Keratinocyte (primary cell): ENCODE results near the gene UTY. TPM values are rescaled to one million over a fixed set of nuclear protein-coding genes. Genes with fewer than 3 reads are reported as not detected.

Source experiments
- DNase-seq: peaks from one replicate; pipeline ENCODE4 v3.0.0-alpha.2; 2011; ENCODE audit warnings: low read depth, missing footprints, low spot score
- FAIRE-seq: peaks from 2 replicates; lab custom pipeline; 2011; peaks lifted over from hg19 to GRCh38; lab: Jason Lieb, UNC
- H2AFZ ChIP-seq: 2 replicates; pipeline ENCODE4 v1.6.0; 2012; ENCODE audit warnings: low read length, control low read depth, inconsistent platforms; ENCODE audit not compliant: control insufficient read depth
- H3K27ac ChIP-seq: 2 replicates; pipeline ENCODE4 v1.5.1; 2011; ENCODE audit warnings: low read length; ENCODE audit not compliant: control insufficient read depth, insufficient read depth
- H3K27me3 ChIP-seq: 3 replicates; pipeline ENCODE4 v1.6.0; 2011; ENCODE audit warnings: low read length; ENCODE audit not compliant: control insufficient read depth, insufficient read depth; ENCODE audit errors: extremely low read depth
- H3K36me3 ChIP-seq, 2 experiments: 2 replicates in 1 of 2; 3 replicates in 1 of 2; pipeline ENCODE4 v1.5.1; 2011; ENCODE audit warnings: low read length in 2 of 2, mild to moderate bottlenecking in 1 of 2; ENCODE audit not compliant: control insufficient read depth in 2 of 2, insufficient read depth in 2 of 2; ENCODE audit errors: extremely low read depth in 1 of 2
- H3K4me1 ChIP-seq: 3 replicates; pipeline ENCODE4 v1.5.1; 2011; ENCODE audit warnings: low read length; ENCODE audit not compliant: control insufficient read depth, insufficient read depth; ENCODE audit errors: extremely low read depth
- H3K4me2 ChIP-seq: 3 replicates; pipeline ENCODE4 v1.6.0; 2011; ENCODE audit warnings: low read depth, low read length; ENCODE audit not compliant: control insufficient read depth, insufficient read depth; ENCODE audit errors: extremely low read depth
- H3K4me3 ChIP-seq, 3 experiments: fragments of 200-600 bp in 1 of 3; sonication (generic) in 1 of 3; 2 replicates in 2 of 3; 3 replicates in 1 of 3; pipeline ENCODE4 v1.5.1; 2011 to 2016; ENCODE audit warnings: low read length in 3 of 3, mild to moderate bottlenecking in 3 of 3, control low read depth in 2 of 3, inconsistent platforms in 1 of 3, low read depth in 1 of 3, mixed read lengths in 1 of 3, mixed run types in 1 of 3, moderate library complexity in 1 of 3; ENCODE audit not compliant: control insufficient read depth in 2 of 3, insufficient read depth in 2 of 3; ENCODE audit errors: extremely low read depth in 1 of 3
- H3K79me2 ChIP-seq: 2 replicates; pipeline ENCODE4 v1.6.0; 2012; ENCODE audit warnings: low read length; ENCODE audit not compliant: control insufficient read depth, insufficient read depth
- H3K9ac ChIP-seq: 3 replicates; pipeline ENCODE4 v1.6.0; 2011; ENCODE audit warnings: low read length; ENCODE audit not compliant: control insufficient read depth, insufficient read depth; ENCODE audit errors: extremely low read depth
- H3K9me1 ChIP-seq: 3 replicates; pipeline ENCODE4 v1.6.0; 2011; ENCODE audit warnings: low read length; ENCODE audit not compliant: control insufficient read depth, insufficient read depth; ENCODE audit errors: extremely low read depth
- H3K9me3 ChIP-seq: 2 replicates; pipeline ENCODE4 v1.5.1; 2012; ENCODE audit warnings: low read depth, low read length; ENCODE audit not compliant: control insufficient read depth
- H4K20me1 ChIP-seq: 3 replicates; pipeline ENCODE4 v1.6.0; 2011; ENCODE audit warnings: low read length; ENCODE audit not compliant: control insufficient read depth, insufficient read depth; ENCODE audit errors: extremely low read depth
- EZH2 ChIP-seq: IDR thresholded peaks from one replicate; pipeline ENCODE4 v1.6.1; 2012; ENCODE audit warnings: inconsistent platforms, mild to moderate bottlenecking, low read length, moderate library complexity
- dilution Hi-C: fragments of 300-500 bp; cut with MboI; formaldehyde crosslinking; loops from one replicate; pipeline ENCODE4 v1.7.0; 2020; ENCODE audit warnings: low sequenced_read_pairs; ENCODE audit not compliant: extremely low pct_ligation_motif_present
- polyA plus RNA-seq, 5 experiments: library from polyadenylated mRNA; depleted of rRNA in 3 of 5; stranded (reverse) in 3 of 5; stranded (forward) in 1 of 5; unstranded in 1 of 5; fragments of >200 nt; gene quantifications; 1 replicate in 1 of 5; 2 replicates in 3 of 5; 3 replicates in 1 of 5; pipeline versions ENCODE4 v1.2.1 to v1.2.3, GENCODE V29; 2011 to 2012; ENCODE audit warnings: missing spikeins in 2 of 5, low read depth in 1 of 5, low replicate concordance in 1 of 5
- TF ChIP-seq, protein P1 (sequence below), 3 experiments: IDR thresholded peaks in 1 of 3; conservative IDR thresholded peaks in 1 of 3; optimal IDR thresholded peaks in 1 of 3; 2 replicates in 2 of 3; 3 replicates in 1 of 3; pipeline versions ENCODE3 to v1.5.1; 2011; ENCODE audit warnings: low read length in 3 of 3, mild to moderate bottlenecking in 3 of 3, moderate library complexity in 2 of 3, control low read depth in 1 of 3, inconsistent platforms in 1 of 3; ENCODE audit not compliant: insufficient read depth in 2 of 3; ENCODE audit errors: extremely low read depth in 1 of 3

Gene UTY
- polyA plus RNA-seq, 1 donor (not counting 4 experiments of a cell fraction or from before 2014, with no cell fraction given) = not detected

GRCh38 chrY:13370245-13370644, 109.6 kb downstream of the UTY start:
- H3K9me3 ChIP-seq = no peaks in the 10 kb centered on the region
- no peaks in the 10 kb centered on the region for H4K20me1 ChIP-seq
- H3K9me1 ChIP-seq = no peaks in the 10 kb centered on the region
- H3K36me3 ChIP-seq = no peaks in the 10 kb centered on the region
- no peak overlapping the region for H3K4me2 ChIP-seq
- DNase-seq = no peak
- dilution Hi-C loops = no loop called here
- H3K27me3 ChIP-seq = no peaks in the 10 kb centered on the region
- TF ChIP-seq, protein P1, sequence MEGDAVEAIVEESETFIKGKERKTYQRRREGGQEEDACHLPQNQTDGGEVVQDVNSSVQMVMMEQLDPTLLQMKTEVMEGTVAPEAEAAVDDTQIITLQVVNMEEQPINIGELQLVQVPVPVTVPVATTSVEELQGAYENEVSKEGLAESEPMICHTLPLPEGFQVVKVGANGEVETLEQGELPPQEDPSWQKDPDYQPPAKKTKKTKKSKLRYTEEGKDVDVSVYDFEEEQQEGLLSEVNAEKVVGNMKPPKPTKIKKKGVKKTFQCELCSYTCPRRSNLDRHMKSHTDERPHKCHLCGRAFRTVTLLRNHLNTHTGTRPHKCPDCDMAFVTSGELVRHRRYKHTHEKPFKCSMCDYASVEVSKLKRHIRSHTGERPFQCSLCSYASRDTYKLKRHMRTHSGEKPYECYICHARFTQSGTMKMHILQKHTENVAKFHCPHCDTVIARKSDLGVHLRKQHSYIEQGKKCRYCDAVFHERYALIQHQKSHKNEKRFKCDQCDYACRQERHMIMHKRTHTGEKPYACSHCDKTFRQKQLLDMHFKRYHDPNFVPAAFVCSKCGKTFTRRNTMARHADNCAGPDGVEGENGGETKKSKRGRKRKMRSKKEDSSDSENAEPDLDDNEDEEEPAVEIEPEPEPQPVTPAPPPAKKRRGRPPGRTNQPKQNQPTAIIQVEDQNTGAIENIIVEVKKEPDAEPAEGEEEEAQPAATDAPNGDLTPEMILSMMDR (optimal IDR thresholded peaks at IDR 0.05 in 1 of 3, IDR thresholded peaks at IDR 0.05 in 1 of 3, conservative IDR thresholded peaks at IDR 0.05 in 1 of 3; ENCODE audit: extremely low read depth in 1 of 3, insufficient read depth in 2 of 3, low read length in 3 of 3) = no peak
- no peak for TF ChIP-seq EZH2
- FAIRE-seq = no peak
- H3K4me1 ChIP-seq = no peaks in the 10 kb centered on the region
- no peak overlapping the region for H2AFZ ChIP-seq
- no peak overlapping the region for H3K4me3 ChIP-seq
- no peak overlapping the region for H3K9ac ChIP-seq
- H3K27ac ChIP-seq = no peak overlapping the region
- no peaks in the 10 kb centered on the region for H3K79me2 ChIP-seq

DNA sequence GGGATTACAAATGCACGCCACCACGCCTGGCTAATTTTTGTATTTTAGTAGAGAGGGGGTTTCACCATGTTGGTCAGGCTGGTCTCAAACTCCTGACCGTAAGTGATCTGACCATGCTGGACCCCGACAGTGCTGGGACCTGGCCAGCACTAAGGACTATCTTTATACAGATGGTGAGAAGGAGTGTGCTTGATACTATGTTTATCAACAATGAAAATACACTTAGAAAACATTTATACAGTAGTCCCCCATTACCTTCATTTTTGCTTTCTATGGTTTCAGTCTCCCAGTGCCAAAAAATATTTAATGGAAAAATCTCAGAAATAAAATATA, 111.4 kb downstream of the UTY start:
- H3K9me3 ChIP-seq = no peaks in the 10 kb centered on the region
- H3K79me2 ChIP-seq = no peaks in the 10 kb centered on the region
- TF ChIP-seq, protein P1 (optimal IDR thresholded peaks at IDR 0.05 in 1 of 3, IDR thresholded peaks at IDR 0.05 in 1 of 3, conservative IDR thresholded peaks at IDR 0.05 in 1 of 3; ENCODE audit: extremely low read depth in 1 of 3, insufficient read depth in 2 of 3, low read length in 3 of 3) = no peak
- TF ChIP-seq EZH2 = no peak
- FAIRE-seq (no peak), DNase-seq (no peak)
- H3K36me3 ChIP-seq = no peaks in the 10 kb centered on the region
- no peaks in the 10 kb centered on the region for H3K4me1 ChIP-seq
- no peak overlapping the region for H3K27ac ChIP-seq
- H4K20me1 ChIP-seq = no peaks in the 10 kb centered on the region
- no peak overlapping the region for H2AFZ ChIP-seq
- H3K4me3 ChIP-seq = no peak overlapping the region
- no peak overlapping the region for H3K4me2 ChIP-seq
- H3K9me1 ChIP-seq = no peaks in the 10 kb centered on the region
- no peak overlapping the region for H3K9ac ChIP-seq
- dilution Hi-C loops = no loop called here
- no peaks in the 10 kb centered on the region for H3K27me3 ChIP-seq
